A673 (cell line): Measurements from ENCODE around the gene KIF24.

Experiments
- CTCF ChIP-seq: fragments of 300-800, 200-600 bp; sonication (generic); conservative IDR thresholded peaks from 2 replicates; pipeline ENCODE4 v1.5.1; 2017; ENCODE audit warnings: low read depth, mild to moderate bottlenecking, antibody characterized with exemption, low read length, moderate library complexity, mixed read lengths
- EZH2 ChIP-seq: fragments of 200-600 bp; sonication (generic); IDR thresholded peaks from 2 replicates; pipeline ENCODE4 v1.6.1; 2017; ENCODE audit warnings: borderline replicate concordance, low read depth, mild to moderate bottlenecking, mixed read lengths, antibody characterized with exemption, low read length; ENCODE audit not compliant: poor library complexity, severe bottlenecking

GRCh38 chr9:34349324-34349723 is 20.3 kb upstream of the KIF24 start:
- TF ChIP-seq EZH2 = no peak
- TF ChIP-seq CTCF = no peak
